Epithelial cell of esophagus (primary cell): ENCODE results near the gene SPTLC3.
A peak's percentile ranks its signal among the peaks of the same experiment; 100 is the strongest.

Source experiments
- DNase-seq: peaks from one replicate; pipeline ENCODE4 v3.0.0; 2010; ENCODE audit warnings: low read depth
- H3K4me3 ChIP-seq: 2 replicates; pipeline ENCODE4 v1.5.1; 2011; ENCODE audit warnings: mild to moderate bottlenecking, low read length, control low read depth
- TF ChIP-seq, protein P1 (sequence below): IDR thresholded peaks from 2 replicates; pipeline ENCODE4 v1.5.1; 2011; ENCODE audit warnings: low read depth, mild to moderate bottlenecking, low read length, control low read depth, inconsistent platforms; ENCODE audit not compliant: insufficient read depth; ENCODE audit errors: missing control alignments

SPTLC3 gene

DNA sequence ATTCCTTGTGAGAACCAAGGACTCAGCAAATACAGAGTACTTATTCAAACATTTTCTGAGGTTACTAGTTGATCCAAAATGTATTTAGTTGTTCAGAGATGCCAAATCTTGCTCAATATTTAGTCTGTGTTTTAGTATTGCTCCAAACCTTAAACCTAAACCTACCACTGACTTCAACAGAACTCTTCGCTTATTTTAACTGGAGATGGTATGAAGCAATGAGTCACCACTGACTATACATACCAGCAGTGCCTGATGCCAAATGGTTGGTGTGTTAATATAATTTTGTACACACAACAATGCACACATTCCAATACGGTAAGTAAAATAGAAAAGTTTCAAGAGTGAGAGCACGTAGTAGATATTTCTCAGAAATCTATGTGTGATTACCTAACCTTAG lies 1.9 kb upstream of the SPTLC3 start:
- no peak overlapping the region for H3K4me3 ChIP-seq
- TF ChIP-seq, protein P1, sequence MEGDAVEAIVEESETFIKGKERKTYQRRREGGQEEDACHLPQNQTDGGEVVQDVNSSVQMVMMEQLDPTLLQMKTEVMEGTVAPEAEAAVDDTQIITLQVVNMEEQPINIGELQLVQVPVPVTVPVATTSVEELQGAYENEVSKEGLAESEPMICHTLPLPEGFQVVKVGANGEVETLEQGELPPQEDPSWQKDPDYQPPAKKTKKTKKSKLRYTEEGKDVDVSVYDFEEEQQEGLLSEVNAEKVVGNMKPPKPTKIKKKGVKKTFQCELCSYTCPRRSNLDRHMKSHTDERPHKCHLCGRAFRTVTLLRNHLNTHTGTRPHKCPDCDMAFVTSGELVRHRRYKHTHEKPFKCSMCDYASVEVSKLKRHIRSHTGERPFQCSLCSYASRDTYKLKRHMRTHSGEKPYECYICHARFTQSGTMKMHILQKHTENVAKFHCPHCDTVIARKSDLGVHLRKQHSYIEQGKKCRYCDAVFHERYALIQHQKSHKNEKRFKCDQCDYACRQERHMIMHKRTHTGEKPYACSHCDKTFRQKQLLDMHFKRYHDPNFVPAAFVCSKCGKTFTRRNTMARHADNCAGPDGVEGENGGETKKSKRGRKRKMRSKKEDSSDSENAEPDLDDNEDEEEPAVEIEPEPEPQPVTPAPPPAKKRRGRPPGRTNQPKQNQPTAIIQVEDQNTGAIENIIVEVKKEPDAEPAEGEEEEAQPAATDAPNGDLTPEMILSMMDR, result no peak
- peak; percentile 83 for DNase-seq

DNA sequence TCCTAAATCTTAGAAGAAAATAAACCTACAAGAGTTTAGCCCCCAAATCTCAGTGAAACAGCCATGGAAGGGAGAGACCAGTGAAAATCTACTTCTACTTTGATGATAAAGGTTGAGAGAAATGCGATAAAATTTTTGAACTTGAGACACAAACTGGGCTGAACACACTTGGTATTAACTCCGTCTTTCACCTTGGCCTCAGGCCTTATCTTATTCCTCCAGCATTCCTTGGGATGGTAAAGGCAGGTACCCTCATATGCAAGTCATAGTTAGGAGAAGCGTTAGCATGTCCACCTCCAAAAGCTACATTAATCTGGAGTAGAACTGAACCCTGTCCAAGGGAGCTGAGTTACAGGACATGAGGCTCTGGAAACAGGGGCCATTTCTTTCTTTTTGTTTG lies 1.2 kb upstream of the SPTLC3 start:
- no peak for DNase-seq
- no peak overlapping the region for H3K4me3 ChIP-seq
- TF ChIP-seq, protein P1, result no peak

DNA sequence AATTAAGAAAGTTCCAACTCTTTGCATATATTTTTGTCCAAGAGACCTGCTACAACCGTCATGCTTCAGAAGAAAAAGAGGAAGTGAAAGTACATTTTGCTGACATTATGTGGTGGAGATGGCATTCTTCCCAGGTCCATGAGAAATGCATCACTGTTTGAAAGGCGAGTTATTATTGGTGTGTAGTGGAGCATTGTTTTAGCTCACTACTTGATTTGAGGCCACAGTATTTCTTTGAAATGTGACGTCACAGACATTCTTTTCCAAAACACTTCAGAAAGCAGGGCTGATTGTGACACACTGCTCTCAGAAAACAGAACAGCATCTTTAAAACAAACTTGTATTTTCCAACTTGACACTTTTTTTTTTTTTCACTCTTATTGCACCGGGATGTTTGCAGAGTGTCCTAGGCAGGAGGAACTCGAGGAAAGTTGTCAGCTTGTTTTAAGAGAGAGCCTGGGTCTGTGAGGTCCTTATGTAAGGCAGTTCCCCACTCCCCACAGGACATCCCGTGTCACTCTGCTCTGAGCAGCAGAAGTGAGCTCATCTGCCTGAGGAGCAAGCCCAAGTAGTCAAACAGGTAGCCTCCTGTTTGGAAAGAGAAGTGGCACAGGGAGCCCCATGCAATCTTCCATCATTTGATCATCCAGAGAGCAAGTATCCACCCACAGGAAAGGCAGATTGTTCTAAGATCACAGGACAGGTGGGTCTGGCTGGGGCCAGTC lies 1.1 kb downstream of the SPTLC3 start:
- H3K4me3 ChIP-seq, result peak overlapping the region; percentile 62
- TF ChIP-seq, protein P1, result no peak
- peak; percentile 80 for DNase-seq

DNA sequence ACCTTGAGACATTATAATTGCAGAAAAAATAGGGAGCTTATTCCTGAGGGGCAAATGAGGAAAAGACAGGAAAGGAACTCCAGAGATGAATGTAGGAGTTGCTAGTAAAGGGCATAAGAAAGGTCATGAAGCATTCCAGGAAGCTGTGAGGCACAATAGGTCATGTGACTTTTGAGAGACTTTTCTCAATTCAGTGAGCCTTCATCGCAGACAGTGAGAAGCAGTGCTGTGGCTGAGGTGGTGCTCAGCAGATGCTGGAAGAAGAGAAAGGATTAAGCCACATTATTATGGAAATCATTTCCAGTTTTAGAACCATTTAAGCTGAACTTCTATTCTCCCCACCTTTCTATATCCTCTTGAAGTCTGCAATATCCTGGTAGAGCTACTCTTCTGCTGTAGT lies 4.1 kb downstream of the SPTLC3 start:
- H3K4me3 ChIP-seq, result no peak overlapping the region
- no peak for DNase-seq
- TF ChIP-seq, protein P1, result no peak

DNA sequence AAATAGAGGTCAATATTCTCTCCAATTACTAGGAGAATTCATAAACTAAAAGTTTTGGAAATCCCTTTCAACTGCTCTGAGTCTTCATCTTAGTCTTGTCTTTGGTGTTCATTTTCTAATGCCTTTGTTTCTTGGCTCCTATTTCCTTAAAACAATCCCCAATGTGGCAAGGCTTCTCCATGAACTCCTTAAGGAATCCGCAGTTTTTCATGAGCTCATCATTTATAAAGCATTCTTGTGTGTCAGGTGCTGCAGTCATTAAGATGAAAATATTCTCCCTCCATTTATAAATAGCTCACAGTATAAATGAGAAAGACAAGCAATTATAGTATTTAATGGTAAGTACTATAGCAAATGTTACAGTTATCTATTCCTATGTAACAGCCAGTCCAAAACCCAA lies 4.6 kb downstream of the SPTLC3 start:
- TF ChIP-seq, protein P1, result no peak
- H3K4me3 ChIP-seq, result no peak overlapping the region
- DNase-seq, result no peak

DNA sequence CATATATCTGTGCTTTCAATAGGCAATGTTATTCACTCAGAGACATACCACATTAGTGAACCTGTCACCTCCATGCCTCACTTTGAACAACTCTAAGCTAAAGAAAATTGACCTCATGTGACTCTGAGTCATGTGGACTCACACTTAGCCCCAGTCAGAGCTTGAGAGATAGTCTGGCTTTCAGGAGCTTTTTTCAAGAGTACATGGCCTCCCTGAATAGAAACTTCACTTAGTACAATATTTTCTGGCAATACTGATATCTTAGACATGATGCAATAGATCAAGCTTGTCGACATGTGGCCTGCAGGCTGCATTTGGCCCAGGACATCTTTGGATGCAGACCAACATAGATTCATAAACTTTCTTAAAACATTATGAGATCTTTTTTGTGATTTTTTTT lies 8.5 kb downstream of the SPTLC3 start:
- no peak overlapping the region for H3K4me3 ChIP-seq
- DNase-seq, result no peak
- TF ChIP-seq, protein P1, result no peak
